ENCODE results near the gene AGK. TPM values are rescaled to one million over a fixed set of nuclear protein-coding genes. Genes with fewer than 3 reads are reported as not detected.

AGK gene
- total RNA-seq, 1 experiment from 2014 or later = 38.2 TPM

DNA sequence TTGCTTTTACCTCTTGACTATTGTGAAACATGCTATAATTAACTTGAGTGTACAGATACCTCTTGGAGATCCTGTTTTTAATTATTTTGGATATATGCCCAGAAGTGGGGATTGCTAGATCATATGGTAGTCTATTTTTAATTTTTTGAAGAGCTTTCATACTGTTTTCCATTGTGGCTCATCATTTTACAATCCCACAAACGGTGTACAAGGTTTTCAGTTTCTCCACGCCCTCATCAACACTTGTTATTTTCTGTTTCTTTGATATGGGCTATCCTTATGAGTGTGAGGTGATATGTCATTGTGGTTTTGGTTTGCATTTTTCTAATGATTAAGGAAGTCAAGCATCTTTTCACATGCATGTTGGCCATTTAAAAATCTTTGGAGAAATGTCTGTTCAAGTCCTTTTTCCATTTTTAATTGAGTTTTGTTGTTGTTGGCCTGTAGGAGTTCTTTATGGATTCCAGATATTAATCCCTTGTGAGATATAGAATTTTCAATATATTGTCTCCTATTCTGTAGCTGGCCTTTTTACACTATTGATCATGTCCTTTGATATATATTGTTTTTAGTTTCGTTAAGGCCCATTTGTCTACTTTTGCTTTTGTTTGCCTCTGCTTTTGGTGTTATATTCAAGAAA lies 7.5 kb downstream of the AGK start:
- H4K20me1 ChIP-seq (ENCODE audit: low read length) = 0 out of 2 replicates have a peak, but pooled peaks cover 5% of the 10 kb centered on the region
- no peaks in the 10 kb centered on the region for H3F3A ChIP-seq (ENCODE audit: low read length, unreplicated experiment)
- POLR2A ChIA-PET (ENCODE audit: unreplicated experiment) = no interaction called here
- H3K9me3 ChIP-seq (ENCODE audit: low read length) = 0 out of 2 replicates have a peak, but pooled peaks cover 3% of the 10 kb centered on the region
- intact Hi-C loops (cut with micrococcal nuclease) = loop anchor here (5.0 kb wide), 2 partner anchors 59 to 179 kb away; partner anchors contain the start of gene SSBP1
- H3K27ac ChIP-seq (ENCODE audit: low read length) = no peak overlapping the region
- CTCF ChIA-PET = no interaction called here
- H3K27me3 ChIP-seq (ENCODE audit: low read length) = no peaks in the 10 kb centered on the region
- no peak overlapping the region for H3K9ac ChIP-seq (ENCODE audit: low read length)
- BruUV-seq (replicated peaks) = no TSS peak
- H3K4me2 ChIP-seq (ENCODE audit: low read length) = no peak overlapping the region
- H3K4me3 ChIP-seq (ENCODE audit: low read length) = no peak overlapping the region
- peaks cover 20% of the 10 kb centered on the region for H3K36me3 ChIP-seq (ENCODE audit: low read depth, low read length)
- no peaks in the 10 kb centered on the region for H3K9me2 ChIP-seq (replicated peaks; ENCODE audit: low read length)
- no peak overlapping the region for H2AFZ ChIP-seq (ENCODE audit: low read length)
- TF ChIP-seq EZH2 (IDR thresholded peaks at IDR 0.05; ENCODE audit: low read length, unreplicated experiment) (no peak), EZH2phosphoT487 (IDR thresholded peaks at IDR 0.05; ENCODE audit: borderline replicate concordance, low read length) (no peak), CTCF (conservative IDR thresholded peaks at IDR 0.05; ENCODE audit: low read depth, low read length) (no peak)
- DNase-seq (peak; percentile 22), ATAC-seq (peak; percentile 72)
- H3K79me2 ChIP-seq (ENCODE audit: low read length) = peaks cover 11% of the 10 kb centered on the region; the same call in 1 of the 2 replicates
- no peaks in the 10 kb centered on the region for H3K4me1 ChIP-seq (ENCODE audit: insufficient read depth, low read length)

DNA sequence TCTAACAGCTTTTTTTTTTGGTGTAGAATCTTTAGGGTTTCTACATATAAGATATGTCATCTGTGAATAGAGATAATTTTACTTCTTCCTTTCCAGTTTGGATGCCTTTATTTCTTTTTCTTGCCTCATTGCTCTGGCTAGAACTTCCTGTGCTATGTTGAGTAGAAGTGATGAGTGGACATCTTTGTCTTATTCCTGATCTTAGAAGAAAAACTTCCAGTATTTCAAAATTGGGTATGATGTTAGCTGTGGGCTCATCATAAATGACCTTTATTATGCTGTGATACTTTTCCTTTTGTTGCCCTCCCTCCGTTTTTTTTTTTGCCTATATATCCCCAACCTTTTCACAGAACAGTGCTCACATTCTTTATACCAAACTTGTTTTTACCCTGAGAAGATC lies 8.8 kb downstream of the AGK start:
- H3K9ac ChIP-seq (ENCODE audit: low read length) = no peak overlapping the region
- no peak overlapping the region for H3K4me3 ChIP-seq (ENCODE audit: low read length)
- POLR2A ChIA-PET (ENCODE audit: unreplicated experiment) = no interaction called here
- ATAC-seq (no peak), DNase-seq (no peak)
- H3K36me3 ChIP-seq (ENCODE audit: low read depth, low read length) = peaks cover 20% of the 10 kb centered on the region
- no peak overlapping the region for H3K27ac ChIP-seq (ENCODE audit: low read length)
- H4K20me1 ChIP-seq (ENCODE audit: low read length) = 0 out of 2 replicates have a peak, but pooled peaks cover 5% of the 10 kb centered on the region
- H3K4me2 ChIP-seq (ENCODE audit: low read length) = no peak overlapping the region
- H2AFZ ChIP-seq (ENCODE audit: low read length) = no peak overlapping the region
- CTCF ChIA-PET = no interaction called here
- no peaks in the 10 kb centered on the region for H3K9me2 ChIP-seq (replicated peaks; ENCODE audit: low read length)
- intact Hi-C loops (cut with micrococcal nuclease) = loop anchor here (5.0 kb wide), 2 partner anchors 57 to 177 kb away; partner anchors contain the start of gene SSBP1
- H3F3A ChIP-seq (ENCODE audit: low read length, unreplicated experiment) = no peaks in the 10 kb centered on the region
- TF ChIP-seq CTCF (conservative IDR thresholded peaks at IDR 0.05; ENCODE audit: low read depth, low read length) = no peak
- no peaks in the 10 kb centered on the region for H3K4me1 ChIP-seq (ENCODE audit: insufficient read depth, low read length)
- H3K27me3 ChIP-seq (ENCODE audit: low read length) = no peaks in the 10 kb centered on the region
- H3K9me3 ChIP-seq (ENCODE audit: low read length) = 0 out of 2 replicates have a peak, but pooled peaks cover 3% of the 10 kb centered on the region
- peaks cover 11% of the 10 kb centered on the region; the same call in 1 of the 2 replicates for H3K79me2 ChIP-seq (ENCODE audit: low read length)
- BruUV-seq (replicated peaks) = no TSS peak

- Histone ChIP-seq H3K9me3 (ENCODE audit: low read length) (0 out of 2 replicates have a peak, but pooled peaks cover 3% of the 10 kb centered on the region), H3K4me2 (ENCODE audit: low read length) (no peak overlapping the region), H3K9me2 (replicated peaks; ENCODE audit: low read length) (no peaks in the 10 kb centered on the region), H3F3A (ENCODE audit: low read length, unreplicated experiment) (no peaks in the 10 kb centered on the region), H3K79me2 (ENCODE audit: low read length) (peaks cover 11% of the 10 kb centered on the region; the same call in 1 of the 2 replicates), H3K9ac (ENCODE audit: low read length) (no peak overlapping the region), H3K4me1 (ENCODE audit: insufficient read depth, low read length) (no peaks in the 10 kb centered on the region), H3K4me3 (ENCODE audit: low read length) (no peak overlapping the region), H3K27ac (ENCODE audit: low read length) (no peak overlapping the region), H3K27me3 (ENCODE audit: low read length) (no peaks in the 10 kb centered on the region), H4K20me1 (ENCODE audit: low read length) (0 out of 2 replicates have a peak, but pooled peaks cover 5% of the 10 kb centered on the region), H2AFZ (ENCODE audit: low read length) (no peak overlapping the region), H3K36me3 (ENCODE audit: low read depth, low read length) (peaks cover 31% of the 10 kb centered on the region)
- no TSS peak for BruUV-seq (replicated peaks)
- POLR2A ChIA-PET (ENCODE audit: unreplicated experiment) = no interaction called here
- intact Hi-C loops (cut with micrococcal nuclease) = no loop called here
- TF ChIP-seq CTCF (conservative IDR thresholded peaks at IDR 0.05; ENCODE audit: low read depth, low read length) (no peak), EZH2 (IDR thresholded peaks at IDR 0.05; ENCODE audit: low read length, unreplicated experiment) (no peak), EZH2phosphoT487 (IDR thresholded peaks at IDR 0.05; ENCODE audit: borderline replicate concordance, low read length) (no peak)
- ATAC-seq (no peak), DNase-seq (no peak)
- CTCF ChIA-PET = interaction anchor here (0.6 kb wide), 1 partner anchor 146 kb away, joined by 3 read pairs; the partner anchor contains the start of gene WEE2
These were observed 10.8 kb downstream of the AGK start for GRCh38 chr7:141562036-141562435.
